Panc1 (cell line): ENCODE measurements around the gene CENPC. TPM values are rescaled to one million over a fixed set of nuclear protein-coding genes. Genes with fewer than 3 reads are reported as not detected.

Experiments
- ATAC-seq: fragments of 200-7000 bp; cut with Tn5 transposase; 2 replicates; pipeline ENCODE4 v1.9.1; 2020; ENCODE audit warnings: mild to moderate bottlenecking, moderate library complexity
- BruUV-seq: library from RNA; stranded (reverse); fragments of 400-500 nt; replicated peaks from 2 replicates; lab custom pipeline; 2021; lab: Mats Ljungman, UMichigan
- CTCF ChIA-PET: fragments of 300-600 bp; sonication (Branson Sonifier 250); formaldehyde crosslinking; loops from one replicate; lab custom pipeline; 2022; ENCODE audit warnings: antibody characterized with exemption; lab: Charles Lee
- POLR2A ChIA-PET: fragments of 300-600 bp; sonication (Branson Sonifier 250); formaldehyde crosslinking; loops from one replicate; lab custom pipeline; 2022; ENCODE audit warnings: antibody characterized with exemption; lab: Charles Lee
- DNase-seq: peaks from one replicate; pipeline ENCODE4 v3.0.0-alpha.2; 2010; ENCODE audit warnings: low read depth, low spot score
- H3K27ac ChIP-seq: 2 replicates; pipeline ENCODE4 v1.5.1; 2011; ENCODE audit warnings: mild to moderate bottlenecking, low read length, inconsistent platforms
- H3K27me3 ChIP-seq: fragments of 200-500 bp; sonication (Bioruptor generic); 2 replicates; pipeline ENCODE4 v1.6.0; 2014; ENCODE audit warnings: low read length, inconsistent platforms; ENCODE audit not compliant: control insufficient read depth, insufficient read depth
- H3K36me3 ChIP-seq: fragments of 200-500 bp; sonication (Bioruptor generic); 2 replicates; pipeline ENCODE4 v1.5.1; 2014; ENCODE audit warnings: inconsistent platforms, mild to moderate bottlenecking, low read length, moderate library complexity; ENCODE audit not compliant: control insufficient read depth, insufficient read depth
- H3K4me1 ChIP-seq: 2 replicates; pipeline ENCODE4 v1.5.1; 2011; ENCODE audit warnings: inconsistent platforms, mild to moderate bottlenecking, low read length, moderate library complexity; ENCODE audit not compliant: control insufficient read depth, insufficient read depth
- H3K4me3 ChIP-seq, 2 experiments: 2 replicates each; pipeline ENCODE4 v1.5.1; 2011 to 2012; ENCODE audit warnings: low read depth in 2 of 2, low read length in 2 of 2, mild to moderate bottlenecking in 2 of 2, inconsistent platforms in 1 of 2, moderate library complexity in 1 of 2
- H3K9me3 ChIP-seq: fragments of 200-500 bp; sonication (Bioruptor generic); 2 replicates; pipeline ENCODE4 v1.5.1; 2014; ENCODE audit warnings: low read depth, mild to moderate bottlenecking, inconsistent platforms, low read length, moderate library complexity; ENCODE audit not compliant: control insufficient read depth, insufficient read depth
- POLR2AphosphoS5 ChIP-seq: IDR thresholded peaks from 2 replicates; pipeline ENCODE4 v1.6.1; 2012; ENCODE audit warnings: mild to moderate bottlenecking, low read depth, low read length, moderate library complexity
- REST ChIP-seq, 2 experiments: IDR thresholded peaks; 2 replicates each; pipeline ENCODE4 v1.6.1; 2011 to 2012; ENCODE audit warnings: low read depth in 2 of 2, control low read depth in 1 of 2, low read length in 1 of 2, mild to moderate bottlenecking in 1 of 2, moderate library complexity in 1 of 2; ENCODE audit not compliant: insufficient read depth in 1 of 2
- SIN3A ChIP-seq: IDR thresholded peaks from 2 replicates; pipeline ENCODE4 v1.6.1; 2012; ENCODE audit warnings: low read depth, mild to moderate bottlenecking, low read length, moderate library complexity, borderline replicate concordance; ENCODE audit not compliant: insufficient read depth
- TCF7L2 ChIP-seq: IDR thresholded peaks from 2 replicates; pipeline ENCODE4 v1.6.1; 2011; ENCODE audit warnings: mild to moderate bottlenecking, low read depth, low read length, inconsistent platforms
- in situ Hi-C: cut with HindIII; loops from 2 replicates; pipeline ENCODE4 v1.10.0; 2016; ENCODE audit warnings: low sequenced_read_pairs, low pct_unique_long_range_greater_than_20kb
- intact Hi-C: fragments of 100-400 bp; cut with micrococcal nuclease; formaldehyde crosslinking; loops from one replicate; pipeline ENCODE4 v1.10.0; 2022; ENCODE audit not compliant: unreplicated experiment
- total RNA-seq: library from RNA; stranded (reverse); gene quantifications from one replicate; pipeline ENCODE4 v1.2.1, GENCODE V29; 2021; ENCODE audit not compliant: unreplicated experiment
- TF ChIP-seq, protein P1 (sequence below): fragments of 450-650 bp; IDR thresholded peaks from 2 replicates; pipeline ENCODE4 v1.5.1; 2017; ENCODE audit warnings: mild to moderate bottlenecking

Gene CENPC
- total RNA-seq, 1 experiment from 2014 or later: 10.1 TPM

DNA sequence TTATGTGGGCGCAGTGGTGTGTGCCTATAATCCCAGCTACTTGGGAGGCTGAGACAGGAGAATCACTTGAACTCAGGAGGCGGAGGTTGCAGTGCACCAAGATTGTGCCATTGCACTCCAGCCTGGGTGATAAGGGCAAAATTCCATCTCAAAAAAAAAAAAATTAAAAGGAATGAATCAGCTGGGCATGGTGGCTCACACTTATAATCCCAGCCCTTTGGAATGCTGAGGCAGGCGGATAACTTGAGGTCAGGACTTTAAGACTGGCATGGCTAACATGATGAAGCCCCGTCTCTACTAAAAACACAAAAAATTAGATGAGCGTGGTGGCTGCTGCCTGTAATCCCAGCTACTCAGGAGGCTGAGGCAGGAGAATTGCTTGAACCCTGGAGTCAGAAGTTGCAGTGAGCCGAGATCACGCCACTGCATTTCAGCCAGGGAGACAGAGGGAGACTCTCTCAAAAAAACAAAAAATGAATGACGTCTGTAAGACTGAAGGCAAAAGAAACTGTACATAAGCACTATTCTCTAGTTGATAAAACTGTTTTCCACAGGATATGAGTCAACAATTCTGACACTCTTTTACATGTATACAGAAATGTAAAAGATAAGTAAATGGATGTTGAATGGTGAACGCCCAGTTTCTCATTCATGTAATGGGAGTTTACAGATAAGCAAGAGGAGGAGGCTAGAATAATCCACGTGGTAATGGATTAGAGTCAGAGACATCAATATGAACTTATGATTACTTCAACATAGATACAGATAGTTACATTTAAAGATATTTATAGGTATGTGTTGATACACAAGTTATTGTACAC lies 22.2 kb downstream of the CENPC start:
- in situ Hi-C loops (no loop called here), intact Hi-C loops (no loop called here)
- Histone ChIP-seq H3K4me1 (no peaks in the 10 kb centered on the region), H3K4me3 (no peak overlapping the region), H3K27ac (no peak overlapping the region), H3K36me3 (no peaks in the 10 kb centered on the region), H3K27me3 (no peaks in the 10 kb centered on the region), H3K9me3 (no peaks in the 10 kb centered on the region)
- ChIA-PET POLR2A (no interaction called here), CTCF (no interaction called here)
- BruUV-seq: no TSS peak
- ATAC-seq (no peak), DNase-seq (no peak)
- TF ChIP-seq POLR2AphosphoS5 (no peak), SIN3A (no peak), TCF7L2 (no peak), REST (IDR thresholded peaks at IDR 0.05; ENCODE audit: insufficient read depth in 1 of 2, low read depth in 2 of 2, low read length in 1 of 2) (no peak)
- TF ChIP-seq, protein P1, sequence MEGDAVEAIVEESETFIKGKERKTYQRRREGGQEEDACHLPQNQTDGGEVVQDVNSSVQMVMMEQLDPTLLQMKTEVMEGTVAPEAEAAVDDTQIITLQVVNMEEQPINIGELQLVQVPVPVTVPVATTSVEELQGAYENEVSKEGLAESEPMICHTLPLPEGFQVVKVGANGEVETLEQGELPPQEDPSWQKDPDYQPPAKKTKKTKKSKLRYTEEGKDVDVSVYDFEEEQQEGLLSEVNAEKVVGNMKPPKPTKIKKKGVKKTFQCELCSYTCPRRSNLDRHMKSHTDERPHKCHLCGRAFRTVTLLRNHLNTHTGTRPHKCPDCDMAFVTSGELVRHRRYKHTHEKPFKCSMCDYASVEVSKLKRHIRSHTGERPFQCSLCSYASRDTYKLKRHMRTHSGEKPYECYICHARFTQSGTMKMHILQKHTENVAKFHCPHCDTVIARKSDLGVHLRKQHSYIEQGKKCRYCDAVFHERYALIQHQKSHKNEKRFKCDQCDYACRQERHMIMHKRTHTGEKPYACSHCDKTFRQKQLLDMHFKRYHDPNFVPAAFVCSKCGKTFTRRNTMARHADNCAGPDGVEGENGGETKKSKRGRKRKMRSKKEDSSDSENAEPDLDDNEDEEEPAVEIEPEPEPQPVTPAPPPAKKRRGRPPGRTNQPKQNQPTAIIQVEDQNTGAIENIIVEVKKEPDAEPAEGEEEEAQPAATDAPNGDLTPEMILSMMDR: no peak

GRCh38 chr4:67522230-67522629 lies 23.1 kb downstream of the CENPC start:
- H3K27me3 ChIP-seq: no peaks in the 10 kb centered on the region
- H3K36me3 ChIP-seq: no peaks in the 10 kb centered on the region
- ATAC-seq (no peak), DNase-seq (no peak)
- ChIA-PET POLR2A (no interaction called here), CTCF (no interaction called here)
- TF ChIP-seq SIN3A: no peak
- no peak for TF ChIP-seq TCF7L2
- TF ChIP-seq POLR2AphosphoS5: no peak
- TF ChIP-seq, protein P1: no peak
- TF ChIP-seq REST (IDR thresholded peaks at IDR 0.05; ENCODE audit: insufficient read depth in 1 of 2, low read depth in 2 of 2, low read length in 1 of 2): no peak
- in situ Hi-C loops: no loop called here
- no peaks in the 10 kb centered on the region for H3K4me1 ChIP-seq
- no peak overlapping the region for H3K4me3 ChIP-seq
- no peaks in the 10 kb centered on the region for H3K9me3 ChIP-seq
- no TSS peak for BruUV-seq
- intact Hi-C loops: no loop called here
- no peak overlapping the region for H3K27ac ChIP-seq
